ENCODE data around the gene MDP1. TPM values are rescaled to one million over a fixed set of nuclear protein-coding genes. Genes with fewer than 3 reads are reported as not detected.

The MDP1 gene
- total RNA-seq, 2 donors from 2014 or later = 19.1 to 25.5 TPM

DNA sequence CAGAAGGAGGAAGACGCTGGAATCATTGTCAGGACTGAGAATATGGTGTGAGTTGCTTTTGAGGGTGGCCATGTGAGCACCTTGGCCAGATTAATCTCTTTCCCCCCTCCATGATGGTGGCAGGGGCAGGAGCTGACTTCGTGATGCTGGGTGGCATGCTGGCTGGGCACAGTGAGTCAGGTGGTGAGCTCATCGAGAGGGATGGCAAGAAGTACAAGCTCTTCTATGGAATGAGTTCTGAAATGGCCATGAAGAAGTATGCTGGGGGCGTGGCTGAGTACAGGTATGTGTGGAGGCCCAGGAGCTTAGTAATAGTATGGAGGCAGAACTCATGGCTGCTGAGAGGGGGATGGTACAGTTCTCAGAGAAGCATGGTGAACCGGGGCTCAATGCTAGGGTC is 22.3 kb upstream of the MDP1 start:
- Histone ChIP-seq H3K4me3 (no peak overlapping the region), H3K4me1 (replicated peaks) (peaks cover 26% of the 10 kb centered on the region), H3K27me3 (replicated peaks; ENCODE audit: insufficient read depth) (no peaks in the 10 kb centered on the region), H3K27ac (no peak overlapping the region), H3K9me3 (no peaks in the 10 kb centered on the region), H3K36me3 (peaks cover 3 to 6% of the 10 kb centered on the region in 2 donors)
- 74% methylated on average over 5 of the region's 5 CpGs for WGBS
- DNase-seq (ENCODE audit: low spot score) = no peak
- TF ChIP-seq POLR2AphosphoS5 (IDR thresholded peaks at IDR 0.05) = no peak
- TF ChIP-seq, protein P1, sequence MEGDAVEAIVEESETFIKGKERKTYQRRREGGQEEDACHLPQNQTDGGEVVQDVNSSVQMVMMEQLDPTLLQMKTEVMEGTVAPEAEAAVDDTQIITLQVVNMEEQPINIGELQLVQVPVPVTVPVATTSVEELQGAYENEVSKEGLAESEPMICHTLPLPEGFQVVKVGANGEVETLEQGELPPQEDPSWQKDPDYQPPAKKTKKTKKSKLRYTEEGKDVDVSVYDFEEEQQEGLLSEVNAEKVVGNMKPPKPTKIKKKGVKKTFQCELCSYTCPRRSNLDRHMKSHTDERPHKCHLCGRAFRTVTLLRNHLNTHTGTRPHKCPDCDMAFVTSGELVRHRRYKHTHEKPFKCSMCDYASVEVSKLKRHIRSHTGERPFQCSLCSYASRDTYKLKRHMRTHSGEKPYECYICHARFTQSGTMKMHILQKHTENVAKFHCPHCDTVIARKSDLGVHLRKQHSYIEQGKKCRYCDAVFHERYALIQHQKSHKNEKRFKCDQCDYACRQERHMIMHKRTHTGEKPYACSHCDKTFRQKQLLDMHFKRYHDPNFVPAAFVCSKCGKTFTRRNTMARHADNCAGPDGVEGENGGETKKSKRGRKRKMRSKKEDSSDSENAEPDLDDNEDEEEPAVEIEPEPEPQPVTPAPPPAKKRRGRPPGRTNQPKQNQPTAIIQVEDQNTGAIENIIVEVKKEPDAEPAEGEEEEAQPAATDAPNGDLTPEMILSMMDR (IDR thresholded peaks at IDR 0.05) = no peak
- intact Hi-C loops (cut with DNase I) = no loop called here

DNA sequence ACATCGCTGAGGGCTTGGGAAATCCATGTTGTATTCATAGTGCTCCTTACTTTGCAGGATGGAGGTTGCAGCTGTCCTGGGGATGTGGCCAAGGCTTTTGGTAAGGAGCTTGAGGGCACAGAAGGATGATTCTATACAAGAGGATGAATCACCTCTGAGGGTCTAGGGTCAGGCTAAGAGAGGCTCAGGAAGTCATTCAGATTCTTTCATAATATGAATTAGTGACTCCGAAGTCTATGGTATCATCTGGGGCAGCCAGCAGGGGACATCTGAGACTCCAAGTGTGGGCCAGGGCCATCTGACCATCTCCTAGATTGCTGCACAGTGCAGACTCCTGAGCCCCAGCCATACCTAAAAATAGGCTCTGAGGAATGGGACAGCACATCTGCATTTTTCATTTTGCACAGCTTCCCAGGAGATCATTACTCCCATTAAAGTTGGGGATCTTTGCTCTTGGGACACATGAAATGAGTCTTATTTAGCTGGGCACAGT is 21.6 kb upstream of the MDP1 start:
- peaks cover 27% of the 10 kb centered on the region for H3K4me1 ChIP-seq (replicated peaks)
- TF ChIP-seq POLR2AphosphoS5 (IDR thresholded peaks at IDR 0.05) (no peak), POLR2A (IDR thresholded peaks at IDR 0.05) (no peak)
- TF ChIP-seq, protein P1 (IDR thresholded peaks at IDR 0.05) = no peak
- 84% methylated on average over 2 of the region's 2 CpGs for WGBS

DNA sequence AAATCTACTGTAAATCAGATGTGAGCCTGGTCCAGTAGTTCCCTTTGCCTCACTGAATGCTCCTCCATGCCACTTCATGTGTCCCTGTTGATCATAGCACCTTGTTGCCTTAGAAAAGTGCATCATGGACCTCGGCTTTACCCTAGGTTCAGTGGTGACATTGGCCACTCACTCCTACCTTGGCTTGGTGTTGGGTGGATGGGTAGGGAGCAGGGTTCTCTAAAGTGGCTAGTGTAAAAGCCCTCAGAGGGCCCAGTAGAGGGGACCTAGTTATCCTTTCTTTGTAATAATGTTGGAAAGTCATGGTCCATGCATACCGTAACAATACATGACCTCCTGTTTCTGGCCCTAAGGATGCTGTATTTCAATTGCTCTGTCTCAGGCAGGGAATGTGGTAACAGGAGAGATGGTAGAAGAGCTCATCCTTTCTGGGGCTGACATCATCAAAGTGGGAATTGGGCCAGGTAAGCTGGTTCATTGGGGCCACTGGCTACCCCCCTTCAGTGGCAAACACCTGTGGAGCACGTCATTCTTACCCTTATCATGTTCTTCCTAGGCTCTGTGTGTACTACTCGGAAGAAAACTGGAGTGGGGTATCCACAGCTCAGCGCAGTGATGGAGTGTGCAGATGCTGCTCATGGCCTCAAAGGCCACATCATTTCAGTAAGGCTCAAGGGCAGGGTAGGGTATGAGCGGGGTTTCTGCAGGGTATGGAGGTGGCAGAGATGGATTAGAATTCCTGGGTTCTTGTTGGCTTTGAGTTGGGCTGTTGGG is 21.0 kb upstream of the MDP1 start:
- Histone ChIP-seq H3K4me1 (replicated peaks) (peaks cover 27% of the 10 kb centered on the region), H3K27me3 (replicated peaks; ENCODE audit: insufficient read depth) (no peaks in the 10 kb centered on the region), H3K9me3 (no peaks in the 10 kb centered on the region), H3K36me3 (peaks cover 3 to 6% of the 10 kb centered on the region in 2 donors), H3K27ac (no peak overlapping the region), H3K4me3 (no peak overlapping the region)
- 93% methylated on average over 6 of the region's 6 CpGs for WGBS
- no peak for DNase-seq (ENCODE audit: low spot score)
- TF ChIP-seq, protein P1 (IDR thresholded peaks at IDR 0.05) = no peak
- TF ChIP-seq POLR2AphosphoS5 (IDR thresholded peaks at IDR 0.05) (no peak), POLR2A (IDR thresholded peaks at IDR 0.05) (no peak)
- intact Hi-C loops (cut with DNase I) = no loop called here

More for the DNA sequence above, 21.6 kb upstream of the MDP1 start:
- DNase-seq (ENCODE audit: low spot score) = no peak
- Histone ChIP-seq H3K27ac (no peak overlapping the region), H3K27me3 (replicated peaks; ENCODE audit: insufficient read depth) (no peaks in the 10 kb centered on the region), H3K9me3 (no peaks in the 10 kb centered on the region), H3K36me3 (peaks cover 3 to 6% of the 10 kb centered on the region in 2 donors), H3K4me3 (no peak overlapping the region)
- intact Hi-C loops (cut with DNase I) = no loop called here

DNA sequence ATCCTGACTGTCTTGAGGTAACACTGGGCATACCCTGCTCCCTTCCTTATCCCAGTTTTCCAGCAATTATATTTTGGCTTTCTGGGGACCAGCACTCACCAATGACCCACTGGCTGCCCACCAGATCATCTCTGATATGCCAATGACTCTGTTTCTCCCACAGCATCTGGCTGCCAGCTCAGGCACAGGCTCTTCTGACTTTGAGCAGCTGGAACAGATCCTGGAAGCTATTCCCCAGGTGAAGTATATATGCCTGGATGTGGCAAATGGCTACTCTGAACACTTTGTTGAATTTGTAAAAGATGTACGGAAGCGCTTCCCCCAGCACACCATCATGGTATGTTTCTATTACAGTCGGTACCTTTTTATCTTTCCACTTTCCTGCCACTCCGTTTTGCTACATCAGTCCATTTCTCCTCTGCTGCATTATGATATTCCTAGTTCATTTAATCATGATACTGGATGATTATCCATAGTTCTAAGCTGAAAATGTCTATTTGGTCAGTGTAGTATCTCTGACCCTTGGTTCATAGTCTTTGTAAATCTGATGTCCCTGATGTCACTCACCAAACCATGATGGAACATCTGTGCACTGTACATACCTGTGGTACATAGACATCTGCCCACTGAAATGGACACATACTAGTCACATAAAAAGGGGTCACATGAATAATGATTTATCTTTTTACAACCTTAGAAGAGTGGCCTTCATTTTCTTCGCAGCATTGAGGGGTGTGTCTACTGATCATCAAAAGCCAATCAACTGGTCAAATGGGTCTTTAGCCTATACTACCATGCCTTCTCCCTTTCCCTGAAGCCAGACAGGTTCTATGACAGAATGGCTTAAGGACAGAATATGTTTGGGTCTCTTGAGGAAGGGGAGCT is 20.2 kb upstream of the MDP1 start:
- Histone ChIP-seq H3K4me1 (replicated peaks) (peaks cover 21% of the 10 kb centered on the region), H3K27me3 (replicated peaks; ENCODE audit: insufficient read depth) (no peaks in the 10 kb centered on the region), H3K27ac (no peak overlapping the region), H3K36me3 (peaks cover 3 to 6% of the 10 kb centered on the region in 2 donors), H3K4me3 (no peak overlapping the region), H3K9me3 (no peaks in the 10 kb centered on the region)
- intact Hi-C loops (cut with DNase I) = no loop called here
- DNase-seq (ENCODE audit: low spot score) = no peak
- 92% methylated on average over 5 of the region's 5 CpGs for WGBS
- TF ChIP-seq, protein P1 (IDR thresholded peaks at IDR 0.05) = no peak
- TF ChIP-seq POLR2AphosphoS5 (IDR thresholded peaks at IDR 0.05) (no peak), POLR2A (IDR thresholded peaks at IDR 0.05) (no peak)

Data from prostate gland (tissue), 2 donors.